PFSK-1 (cell line): ENCODE measurements around the gene FOLR1.

Experiments used
- POLR2AphosphoS5 ChIP-seq: IDR thresholded peaks from 2 replicates; pipeline ENCODE4 v1.6.1; 2012; ENCODE audit warnings: low read depth, mild to moderate bottlenecking, control low read depth, low read length, moderate library complexity
- TF ChIP-seq, protein P1 (sequence below), 2 experiments: IDR thresholded peaks; 2 replicates each; pipeline versions ENCODE4 v1.6.1 to v1.8.0; 2011 to 2012; ENCODE audit warnings: low read depth in 2 of 2, low read length in 2 of 2, control low read depth in 1 of 2, inconsistent platforms in 1 of 2, mild to moderate bottlenecking in 1 of 2, moderate library complexity in 1 of 2; ENCODE audit not compliant: insufficient read depth in 1 of 2

- TF ChIP-seq, protein P1, sequence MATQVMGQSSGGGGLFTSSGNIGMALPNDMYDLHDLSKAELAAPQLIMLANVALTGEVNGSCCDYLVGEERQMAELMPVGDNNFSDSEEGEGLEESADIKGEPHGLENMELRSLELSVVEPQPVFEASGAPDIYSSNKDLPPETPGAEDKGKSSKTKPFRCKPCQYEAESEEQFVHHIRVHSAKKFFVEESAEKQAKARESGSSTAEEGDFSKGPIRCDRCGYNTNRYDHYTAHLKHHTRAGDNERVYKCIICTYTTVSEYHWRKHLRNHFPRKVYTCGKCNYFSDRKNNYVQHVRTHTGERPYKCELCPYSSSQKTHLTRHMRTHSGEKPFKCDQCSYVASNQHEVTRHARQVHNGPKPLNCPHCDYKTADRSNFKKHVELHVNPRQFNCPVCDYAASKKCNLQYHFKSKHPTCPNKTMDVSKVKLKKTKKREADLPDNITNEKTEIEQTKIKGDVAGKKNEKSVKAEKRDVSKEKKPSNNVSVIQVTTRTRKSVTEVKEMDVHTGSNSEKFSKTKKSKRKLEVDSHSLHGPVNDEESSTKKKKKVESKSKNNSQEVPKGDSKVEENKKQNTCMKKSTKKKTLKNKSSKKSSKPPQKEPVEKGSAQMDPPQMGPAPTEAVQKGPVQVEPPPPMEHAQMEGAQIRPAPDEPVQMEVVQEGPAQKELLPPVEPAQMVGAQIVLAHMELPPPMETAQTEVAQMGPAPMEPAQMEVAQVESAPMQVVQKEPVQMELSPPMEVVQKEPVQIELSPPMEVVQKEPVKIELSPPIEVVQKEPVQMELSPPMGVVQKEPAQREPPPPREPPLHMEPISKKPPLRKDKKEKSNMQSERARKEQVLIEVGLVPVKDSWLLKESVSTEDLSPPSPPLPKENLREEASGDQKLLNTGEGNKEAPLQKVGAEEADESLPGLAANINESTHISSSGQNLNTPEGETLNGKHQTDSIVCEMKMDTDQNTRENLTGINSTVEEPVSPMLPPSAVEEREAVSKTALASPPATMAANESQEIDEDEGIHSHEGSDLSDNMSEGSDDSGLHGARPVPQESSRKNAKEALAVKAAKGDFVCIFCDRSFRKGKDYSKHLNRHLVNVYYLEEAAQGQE (IDR thresholded peaks at IDR 0.05; ENCODE audit: insufficient read depth in 1 of 2, low read depth in 2 of 2, low read length in 2 of 2) = no peak
- TF ChIP-seq POLR2AphosphoS5 = no peak
Observed at GRCh38 chr11:72231396-72232259, 39.7 kb downstream of the FOLR1 start.
